GM12892 (cell line): Measurements from ENCODE around the gene CBARP.

ENCODE experiments used
- POLR2A ChIP-seq: IDR thresholded peaks from 2 replicates; pipeline ENCODE4 v1.6.1; 2011; ENCODE audit warnings: low read depth, low read length, control low read depth
- POLR2AphosphoS5 ChIP-seq: IDR thresholded peaks from 2 replicates; pipeline ENCODE4 v1.6.1; 2011; ENCODE audit warnings: low read depth, low read length, control low read depth
- TAF1 ChIP-seq: IDR thresholded peaks from 2 replicates; pipeline ENCODE4 v1.6.1; 2011; ENCODE audit warnings: low read depth, mild to moderate bottlenecking, control low read depth, low read length, borderline replicate concordance

DNA sequence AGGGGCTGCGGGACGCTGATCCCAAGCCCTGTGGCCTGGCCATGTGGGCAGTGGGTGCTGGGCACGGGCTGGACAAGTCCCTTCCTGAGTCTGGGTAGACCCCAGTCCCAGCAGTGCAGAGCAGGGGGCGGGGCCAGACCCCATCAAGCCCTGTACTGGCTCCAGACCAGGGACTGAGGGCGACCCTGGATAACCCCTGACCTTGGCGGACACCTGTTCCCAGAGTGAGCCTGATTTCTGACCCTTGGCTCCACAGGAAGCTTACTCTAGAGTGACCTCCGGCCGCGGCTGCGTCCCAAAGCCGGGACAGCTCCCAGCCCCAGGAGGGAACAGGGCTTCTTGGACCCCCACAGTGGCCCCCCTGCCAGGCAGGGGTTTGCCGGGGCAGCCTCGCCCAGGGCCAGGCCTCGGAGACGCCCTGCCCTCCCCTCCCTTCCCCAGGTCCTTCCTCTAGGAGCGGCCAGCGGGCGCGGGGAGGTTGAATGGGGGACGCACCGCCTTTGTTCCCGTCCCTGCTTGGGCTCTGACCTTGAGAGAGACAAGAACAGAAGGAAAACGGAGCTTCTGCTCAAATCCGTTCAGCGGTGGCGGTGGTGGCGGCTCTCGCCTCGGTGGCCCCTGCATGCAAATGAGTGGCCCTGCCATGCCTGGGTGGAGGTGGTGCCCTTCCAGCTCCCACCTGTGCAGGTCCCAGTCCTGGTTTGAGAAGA lies 45.6 kb upstream of the CBARP start:
- TF ChIP-seq POLR2A: no peak
- TF ChIP-seq POLR2AphosphoS5: no peak
- TF ChIP-seq TAF1: no peak
